A549 (cell line): ENCODE measurements around the gene CD63.

ENCODE experiments used
- BCL3 ChIP-seq: fragments of >200 bp; sonication (Bioruptor Twin); formaldehyde crosslinking; IDR thresholded peaks from 3 replicates; pipeline ENCODE4 v1.6.1; 2016
- BHLHE40 ChIP-seq: IDR thresholded peaks from 2 replicates; pipeline ENCODE4 v1.6.1; 2012; ENCODE audit warnings: low read depth, low read length, inconsistent platforms
- CTCF ChIP-seq: fragments of >200 bp; sonication (Bioruptor Twin); formaldehyde crosslinking; IDR thresholded peaks from 3 replicates; pipeline ENCODE4 v1.5.1; 2016
- EHMT2 ChIP-seq: fragments of 200-600 bp; sonication (generic); IDR thresholded peaks from 2 replicates; pipeline ENCODE4 v1.6.1; 2016; ENCODE audit warnings: antibody characterized with exemption, low read depth, mild to moderate bottlenecking, moderate library complexity
- ELK1 ChIP-seq: fragments of 150-350 bp; IDR thresholded peaks from 2 replicates; pipeline ENCODE4 v1.6.1; 2014; ENCODE audit warnings: low read depth, mild to moderate bottlenecking, low read length
- EP300 ChIP-seq, 2 experiments: fragments of >200 bp; sonication (Bioruptor Twin); formaldehyde crosslinking; IDR thresholded peaks; 2 replicates in 1 of 2; 3 replicates in 1 of 2; pipeline ENCODE4 v1.6.1; 2016 to 2017
- PHF8 ChIP-seq: fragments of 200-600 bp; sonication (generic); IDR thresholded peaks from 2 replicates; pipeline ENCODE4 v1.6.1; 2016; ENCODE audit warnings: low read depth, mild to moderate bottlenecking, antibody characterized with exemption, moderate library complexity, borderline replicate concordance
- POLR2A ChIP-seq: IDR thresholded peaks from 2 replicates; pipeline ENCODE4 v1.6.1; 2012; ENCODE audit warnings: mild to moderate bottlenecking, low read length
- POLR2AphosphoS2 ChIP-seq: conservative IDR thresholded peaks from 2 replicates; pipeline ENCODE4 v1.6.1; 2012; ENCODE audit warnings: low read length, improper control_type of control experiment, inconsistent platforms
- REST ChIP-seq: fragments of 200-600 bp; sonication (generic); IDR thresholded peaks from 2 replicates; pipeline ENCODE4 v1.6.1; 2016; ENCODE audit warnings: antibody characterized with exemption, mild to moderate bottlenecking, moderate library complexity
- RFX5 ChIP-seq: fragments of 450-650 bp; IDR thresholded peaks from 2 replicates; pipeline ENCODE4 v1.7.1; 2014; ENCODE audit warnings: antibody characterized with exemption, mild to moderate bottlenecking, moderate library complexity
- SMC3 ChIP-seq: fragments of >200 bp; sonication (Bioruptor Twin); formaldehyde crosslinking; IDR thresholded peaks from 3 replicates; pipeline ENCODE4 v1.6.1; 2018; ENCODE audit warnings: inconsistent platforms
- USF2 ChIP-seq: fragments of 450-650 bp; IDR thresholded peaks from 2 replicates; pipeline ENCODE4 v1.6.1; 2014; ENCODE audit warnings: antibody characterized with exemption
- ZFP36 ChIP-seq: fragments of 450-650 bp; IDR thresholded peaks from 2 replicates; pipeline ENCODE4 v1.6.1; 2014; ENCODE audit warnings: borderline replicate concordance; ENCODE audit not compliant: partially characterized antibody

- TF ChIP-seq POLR2AphosphoS2, result no peak
- TF ChIP-seq POLR2A, result no peak
- TF ChIP-seq USF2, result no peak
- TF ChIP-seq CTCF, result no peak
- TF ChIP-seq REST, result no peak
- TF ChIP-seq ELK1, result no peak
- TF ChIP-seq ZFP36, result no peak
- TF ChIP-seq BCL3, result no peak
- no peak for TF ChIP-seq EP300 (IDR thresholded peaks at IDR 0.05)
- TF ChIP-seq SMC3, result no peak
- no peak for TF ChIP-seq EHMT2
- TF ChIP-seq RFX5, result no peak
- TF ChIP-seq BHLHE40, result no peak
- no peak for TF ChIP-seq PHF8
These were observed 3.3 kb downstream of the CD63 start for GRCh38 chr12:55725556-55725955.
